ENCODE results near the gene TFF2.

TFF2 gene

GRCh38 chr21:42376338-42376982 lies 25.7 kb upstream of the TFF2 start:
- Histone ChIP-seq H3K4ac (ENCODE audit: low read length) (peak overlapping the region; percentile 18), H3K4me1 (ENCODE audit: control insufficient read depth in 2 of 2, insufficient read depth in 1 of 2, low read depth in 1 of 2, low read length in 2 of 2) (peaks cover 0 to 2% of the 10 kb centered on the region in 2 donors), H2BK15ac (ENCODE audit: low read length) (peak overlapping the region; percentile 7), H4K8ac (ENCODE audit: low read depth, low read length) (no peak overlapping the region), H2BK120ac (ENCODE audit: low read depth, low read length) (peak overlapping the region; percentile 28), H3K36me3 (replicated peaks in 1 of 2; ENCODE audit: control insufficient read depth in 2 of 2, insufficient read depth in 2 of 2, low read length in 2 of 2) (no peaks in the 10 kb centered on the region), H2BK12ac (ENCODE audit: low read length) (peak overlapping the region; percentile 60), H2AK5ac (ENCODE audit: low read depth, low read length) (peak overlapping the region; percentile 79), H3K23ac (ENCODE audit: low read depth, low read length, poor library complexity) (peak overlapping the region; percentile 77), H3K9me3 (replicated peaks in 1 of 2; ENCODE audit: control insufficient read depth in 2 of 2, insufficient read depth in 1 of 2, low read depth in 1 of 2, low read length in 2 of 2) (no peaks in the 10 kb centered on the region), H3K9ac (ENCODE audit: low read depth, low read length, poor library complexity) (no peak overlapping the region), H3K27ac (replicated peaks; ENCODE audit: low read length) (no peak overlapping the region), H3K27me3 (ENCODE audit: control insufficient read depth in 3 of 3, insufficient read depth in 3 of 3, low read depth in 1 of 3, low read length in 3 of 3) (peaks cover 0 to 2% (median 0%) of the 10 kb centered on the region in 3 experiments), H3K79me1 (ENCODE audit: low read depth, low read length) (no peaks in the 10 kb centered on the region), H3K4me2 (ENCODE audit: insufficient read depth, low read length, poor library complexity, severe bottlenecking) (no peak overlapping the region), H3K4me3 (ENCODE audit: low read length in 2 of 2) (no peak overlapping the region), H3K14ac (ENCODE audit: low read length) (no peak overlapping the region), H4K91ac (ENCODE audit: low read depth, low read length, poor library complexity) (no peak overlapping the region), H3K18ac (ENCODE audit: low read length) (peak overlapping the region; percentile 88), H2AFZ (ENCODE audit: low read length) (no peak overlapping the region), H2BK5ac (ENCODE audit: low read length) (no peak overlapping the region)
- DNase-seq (ENCODE audit: low spot score) = no peak
- WGBS, 2 donors (ENCODE audit: extremely low coverage in 2 of 2, insufficient read length in 2 of 2, insufficient replicate concordance in 1 of 2) = no CpG with 5 or more reads among the region's 32 CpGs

GRCh38 chr21:42375966-42376337 lies 25.2 kb upstream of the TFF2 start:
- no CpG with 5 or more reads among the region's 3 CpGs for WGBS, 2 donors (ENCODE audit: extremely low coverage in 2 of 2, insufficient read length in 2 of 2, insufficient replicate concordance in 1 of 2)
- Histone ChIP-seq H3K4me3 (ENCODE audit: low read length in 2 of 2) (no peak overlapping the region), H2BK12ac (ENCODE audit: low read length) (no peak overlapping the region), H3K79me1 (ENCODE audit: low read depth, low read length) (no peaks in the 10 kb centered on the region), H2AK5ac (ENCODE audit: low read depth, low read length) (peak overlapping the region; percentile 79), H3K27ac (replicated peaks; ENCODE audit: low read length) (no peak overlapping the region), H3K4me2 (ENCODE audit: insufficient read depth, low read length, poor library complexity, severe bottlenecking) (no peak overlapping the region), H3K27me3 (ENCODE audit: control insufficient read depth in 3 of 3, insufficient read depth in 3 of 3, low read depth in 1 of 3, low read length in 3 of 3) (peaks cover 0 to 2% (median 0%) of the 10 kb centered on the region in 3 experiments), H2BK15ac (ENCODE audit: low read length) (peak overlapping the region; percentile 7), H4K8ac (ENCODE audit: low read depth, low read length) (no peak overlapping the region), H3K4ac (ENCODE audit: low read length) (no peak overlapping the region), H3K14ac (ENCODE audit: low read length) (no peak overlapping the region), H3K18ac (ENCODE audit: low read length) (peak overlapping the region; percentile 19), H3K23ac (ENCODE audit: low read depth, low read length, poor library complexity) (peak overlapping the region; percentile 77), H3K9ac (ENCODE audit: low read depth, low read length, poor library complexity) (no peak overlapping the region), H4K91ac (ENCODE audit: low read depth, low read length, poor library complexity) (no peak overlapping the region), H3K9me3 (replicated peaks in 1 of 2; ENCODE audit: control insufficient read depth in 2 of 2, insufficient read depth in 1 of 2, low read depth in 1 of 2, low read length in 2 of 2) (no peaks in the 10 kb centered on the region), H2BK120ac (ENCODE audit: low read depth, low read length) (peak overlapping the region; percentile 28), H2AFZ (ENCODE audit: low read length) (no peak overlapping the region), H3K4me1 (ENCODE audit: control insufficient read depth in 2 of 2, insufficient read depth in 1 of 2, low read depth in 1 of 2, low read length in 2 of 2) (peaks cover 0 to 2% of the 10 kb centered on the region in 2 donors), H3K36me3 (replicated peaks in 1 of 2; ENCODE audit: control insufficient read depth in 2 of 2, insufficient read depth in 2 of 2, low read length in 2 of 2) (no peaks in the 10 kb centered on the region), H2BK5ac (ENCODE audit: low read length) (no peak overlapping the region)
- no peak for DNase-seq (ENCODE audit: low spot score)

GRCh38 chr21:42375506-42375905 lies 24.7 kb upstream of the TFF2 start:
- Histone ChIP-seq H4K91ac (ENCODE audit: low read depth, low read length, poor library complexity) (no peak overlapping the region), H3K4me1 (ENCODE audit: control insufficient read depth in 2 of 2, insufficient read depth in 1 of 2, low read depth in 1 of 2, low read length in 2 of 2) (peaks cover 0 to 2% of the 10 kb centered on the region in 2 donors), H2BK12ac (ENCODE audit: low read length) (peak overlapping the region; percentile 6), H2AK5ac (ENCODE audit: low read depth, low read length) (peak overlapping the region; percentile 51), H3K4ac (ENCODE audit: low read length) (peak overlapping the region; percentile 28), H3K4me2 (ENCODE audit: insufficient read depth, low read length, poor library complexity, severe bottlenecking) (no peak overlapping the region), H2AFZ (ENCODE audit: low read length) (no peak overlapping the region), H3K27ac (replicated peaks; ENCODE audit: low read length) (no peak overlapping the region), H3K27me3 (ENCODE audit: control insufficient read depth in 3 of 3, insufficient read depth in 3 of 3, low read depth in 1 of 3, low read length in 3 of 3) (peaks cover 0 to 2% (median 0%) of the 10 kb centered on the region in 3 experiments), H4K8ac (ENCODE audit: low read depth, low read length) (peak overlapping the region; percentile 31), H3K79me1 (ENCODE audit: low read depth, low read length) (no peaks in the 10 kb centered on the region), H3K4me3 (ENCODE audit: low read length in 2 of 2) (no peak overlapping the region), H3K23ac (ENCODE audit: low read depth, low read length, poor library complexity) (no peak overlapping the region), H2BK120ac (ENCODE audit: low read depth, low read length) (no peak overlapping the region), H2BK5ac (ENCODE audit: low read length) (no peak overlapping the region), H3K36me3 (replicated peaks in 1 of 2; ENCODE audit: control insufficient read depth in 2 of 2, insufficient read depth in 2 of 2, low read length in 2 of 2) (no peaks in the 10 kb centered on the region), H3K9ac (ENCODE audit: low read depth, low read length, poor library complexity) (peak overlapping the region; percentile 50), H2BK15ac (ENCODE audit: low read length) (peak overlapping the region; percentile 7), H3K14ac (ENCODE audit: low read length) (no peak overlapping the region), H3K9me3 (replicated peaks in 1 of 2; ENCODE audit: control insufficient read depth in 2 of 2, insufficient read depth in 1 of 2, low read depth in 1 of 2, low read length in 2 of 2) (no peaks in the 10 kb centered on the region), H3K18ac (ENCODE audit: low read length) (peak overlapping the region; percentile 84)
- no CpG with 5 or more reads among the region's 11 CpGs for WGBS, 2 donors (ENCODE audit: extremely low coverage in 2 of 2, insufficient read length in 2 of 2, insufficient replicate concordance in 1 of 2)
- no peak for DNase-seq (ENCODE audit: low spot score)

- Histone ChIP-seq H3K23ac (ENCODE audit: low read depth, low read length, poor library complexity) (no peak overlapping the region), H3K36me3 (replicated peaks in 1 of 2; ENCODE audit: control insufficient read depth in 2 of 2, insufficient read depth in 2 of 2, low read length in 2 of 2) (no peaks in the 10 kb centered on the region), H2AFZ (ENCODE audit: low read length) (no peak overlapping the region), H4K8ac (ENCODE audit: low read depth, low read length) (no peak overlapping the region), H3K27ac (replicated peaks; ENCODE audit: low read length) (no peak overlapping the region), H3K4me2 (ENCODE audit: insufficient read depth, low read length, poor library complexity, severe bottlenecking) (no peak overlapping the region), H3K79me1 (ENCODE audit: low read depth, low read length) (no peaks in the 10 kb centered on the region), H2BK5ac (ENCODE audit: low read length) (no peak overlapping the region), H3K9ac (ENCODE audit: low read depth, low read length, poor library complexity) (peak overlapping the region; percentile 50), H3K4me1 (ENCODE audit: control insufficient read depth in 2 of 2, insufficient read depth in 1 of 2, low read depth in 1 of 2, low read length in 2 of 2) (peaks cover 0 to 4% of the 10 kb centered on the region in 2 donors), H3K14ac (ENCODE audit: low read length) (peak overlapping the region; percentile 38), H3K4me3 (ENCODE audit: low read length in 2 of 2) (no peak overlapping the region), H2BK12ac (ENCODE audit: low read length) (no peak overlapping the region), H2BK15ac (ENCODE audit: low read length) (no peak overlapping the region), H4K91ac (ENCODE audit: low read depth, low read length, poor library complexity) (no peak overlapping the region), H3K27me3 (ENCODE audit: control insufficient read depth in 3 of 3, insufficient read depth in 3 of 3, low read depth in 1 of 3, low read length in 3 of 3) (peaks cover 0 to 2% (median 0%) of the 10 kb centered on the region in 3 experiments), H2AK5ac (ENCODE audit: low read depth, low read length) (peak overlapping the region; percentile 51), H2BK120ac (ENCODE audit: low read depth, low read length) (no peak overlapping the region), H3K9me3 (replicated peaks in 1 of 2; ENCODE audit: control insufficient read depth in 2 of 2, insufficient read depth in 1 of 2, low read depth in 1 of 2, low read length in 2 of 2) (no peaks in the 10 kb centered on the region), H3K18ac (ENCODE audit: low read length) (peak overlapping the region; percentile 84), H3K4ac (ENCODE audit: low read length) (peak overlapping the region; percentile 28)
- no peak for DNase-seq (ENCODE audit: low spot score)
- no CpG with 5 or more reads among the region's 23 CpGs for WGBS, 2 donors (ENCODE audit: extremely low coverage in 2 of 2, insufficient read length in 2 of 2, insufficient replicate concordance in 1 of 2)
Observed at GRCh38 chr21:42374864-42375499, 24.2 kb upstream of the TFF2 start.

All from neuronal stem cell (in vitro differentiated cells).